Measurements from ENCODE around the gene MSI2.

The MSI2 gene

DNA sequence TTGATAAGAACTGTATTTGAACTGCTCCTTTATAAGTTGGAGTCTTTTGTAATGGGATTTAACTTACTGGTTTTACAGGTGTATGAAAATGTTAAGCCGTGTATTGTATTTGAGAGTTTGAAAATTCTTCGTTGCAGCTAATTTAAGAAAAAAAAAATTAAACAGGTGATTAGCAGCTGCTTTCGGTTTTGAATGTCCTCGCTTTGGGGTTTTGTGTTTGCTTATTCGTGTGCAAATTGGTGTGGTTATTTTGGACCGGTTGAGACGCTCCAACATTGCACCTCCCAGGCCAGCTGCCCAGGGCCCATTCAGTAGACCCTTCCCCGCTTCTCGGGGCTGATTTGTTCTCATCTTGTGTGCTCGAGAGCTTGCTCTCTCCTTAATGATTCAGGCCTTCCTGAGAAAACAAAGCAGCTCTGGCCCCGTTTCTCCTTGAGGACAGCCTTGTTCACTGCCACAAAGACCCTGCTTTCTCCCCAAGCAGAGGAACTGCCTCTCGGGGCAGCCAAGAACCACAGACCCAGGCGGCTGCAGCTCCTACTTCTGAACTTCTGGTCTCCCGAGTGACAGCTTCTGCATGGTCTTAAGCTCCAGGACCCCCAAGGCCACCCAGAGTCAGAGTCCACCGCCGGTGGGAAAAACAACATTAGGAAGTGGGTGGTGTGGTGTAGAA lies 100.5 kb downstream of the MSI2 start:
- H3K4me1 ChIP-seq (ENCODE audit: control insufficient read depth, low read depth, low read length), result peaks cover 13% of the 10 kb centered on the region
- no peaks in the 10 kb centered on the region for H3K36me3 ChIP-seq (ENCODE audit: control insufficient read depth, low read depth, low read length)
- no peak overlapping the region for H3K27ac ChIP-seq (ENCODE audit: low read length)
- no peak overlapping the region for H3K9ac ChIP-seq (ENCODE audit: low read length)
- no peaks in the 10 kb centered on the region for H3K27me3 ChIP-seq (ENCODE audit: control insufficient read depth, insufficient read depth, low read length)
- no peaks in the 10 kb centered on the region for H3K9me3 ChIP-seq (ENCODE audit: control insufficient read depth, low read depth, low read length)
- no peak overlapping the region for H3K4me3 ChIP-seq (ENCODE audit: low read length)

DNA sequence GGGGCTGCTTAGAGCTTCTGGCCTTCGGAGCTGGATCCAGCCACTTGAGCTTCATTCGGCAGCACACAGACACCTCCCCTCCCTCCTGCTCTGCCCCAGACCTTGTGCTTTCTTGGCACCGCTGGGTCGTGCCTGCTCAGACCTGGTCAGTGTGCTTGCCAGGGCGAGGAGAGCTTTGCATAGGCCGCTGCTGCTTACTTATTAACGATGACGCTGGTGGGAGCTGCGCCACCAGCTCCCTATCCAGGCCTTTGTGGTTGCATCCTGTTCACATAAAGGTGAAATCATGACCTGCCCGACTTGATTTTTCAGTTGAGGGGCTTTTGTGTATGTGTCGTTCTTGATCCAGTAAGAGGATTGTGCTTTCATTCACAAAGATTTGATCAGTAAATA lies 101.1 kb downstream of the MSI2 start:
- Histone ChIP-seq H3K4me3 (ENCODE audit: low read length) (no peak overlapping the region), H3K9me3 (ENCODE audit: control insufficient read depth, low read depth, low read length) (no peaks in the 10 kb centered on the region), H3K4me1 (ENCODE audit: control insufficient read depth, low read depth, low read length) (peaks cover 13% of the 10 kb centered on the region), H3K27me3 (ENCODE audit: control insufficient read depth, insufficient read depth, low read length) (no peaks in the 10 kb centered on the region), H3K9ac (ENCODE audit: low read length) (no peak overlapping the region), H3K36me3 (ENCODE audit: control insufficient read depth, low read depth, low read length) (no peaks in the 10 kb centered on the region), H3K27ac (ENCODE audit: low read length) (no peak overlapping the region)

DNA sequence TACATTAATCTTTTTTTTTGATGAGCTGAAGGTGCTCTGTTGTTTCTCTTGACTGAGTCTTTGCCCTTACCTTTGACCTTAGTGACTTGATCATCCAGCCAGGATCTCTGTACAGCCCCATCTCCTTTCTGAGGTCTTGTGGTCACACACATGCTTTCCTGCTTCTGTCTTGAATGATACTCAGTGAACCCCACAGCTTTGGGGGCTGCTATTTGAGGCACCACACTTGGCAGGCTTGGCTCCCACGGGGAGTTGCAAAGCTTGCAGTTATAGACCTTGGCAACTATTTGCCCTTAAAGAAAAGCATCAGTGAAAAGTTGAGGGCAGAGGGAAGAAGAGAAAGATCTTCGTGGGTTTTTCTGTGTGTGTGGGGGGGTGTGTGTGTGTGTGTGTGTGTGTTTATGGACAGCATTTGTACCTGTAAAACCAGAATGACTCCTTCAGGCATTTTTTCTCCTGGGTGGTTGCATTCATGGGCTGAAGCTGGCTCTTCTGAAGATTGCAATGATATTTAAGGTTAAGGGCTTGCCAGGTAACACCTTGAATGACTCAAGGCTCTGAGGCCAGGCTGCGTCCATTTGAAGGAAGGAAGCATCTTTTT lies 101.6 kb downstream of the MSI2 start:
- Histone ChIP-seq H3K9ac (ENCODE audit: low read length) (no peak overlapping the region), H3K4me3 (ENCODE audit: low read length) (no peak overlapping the region), H3K36me3 (ENCODE audit: control insufficient read depth, low read depth, low read length) (no peaks in the 10 kb centered on the region), H3K4me1 (ENCODE audit: control insufficient read depth, low read depth, low read length) (peaks cover 13% of the 10 kb centered on the region), H3K27me3 (ENCODE audit: control insufficient read depth, insufficient read depth, low read length) (no peaks in the 10 kb centered on the region), H3K9me3 (ENCODE audit: control insufficient read depth, low read depth, low read length) (no peaks in the 10 kb centered on the region), H3K27ac (ENCODE audit: low read length) (no peak overlapping the region)

DNA sequence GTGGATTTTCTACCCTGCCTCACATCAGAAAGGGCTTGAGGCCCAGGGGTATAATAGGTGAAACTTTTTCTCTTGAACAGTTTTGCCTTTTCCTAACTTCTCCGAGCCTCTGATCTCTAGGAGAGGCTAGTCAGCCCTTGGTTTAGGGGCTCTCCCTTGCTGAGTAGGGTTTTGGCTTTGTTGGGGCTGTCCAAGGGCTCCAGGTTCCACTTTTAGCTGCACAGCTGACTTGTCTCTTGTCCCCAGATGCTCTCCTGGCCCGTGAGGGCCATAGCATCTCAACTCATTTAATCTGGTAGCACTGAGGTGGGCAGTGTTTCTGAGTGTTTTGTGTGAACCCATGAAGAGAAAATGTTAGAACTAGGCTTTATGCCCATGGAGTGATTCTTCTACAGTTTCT lies 103.9 kb downstream of the MSI2 start:
- Histone ChIP-seq H3K36me3 (ENCODE audit: control insufficient read depth, low read depth, low read length) (no peaks in the 10 kb centered on the region), H3K9me3 (ENCODE audit: control insufficient read depth, low read depth, low read length) (no peaks in the 10 kb centered on the region), H3K4me3 (ENCODE audit: low read length) (no peak overlapping the region), H3K4me1 (ENCODE audit: control insufficient read depth, low read depth, low read length) (peaks cover 22% of the 10 kb centered on the region), H3K9ac (ENCODE audit: low read length) (no peak overlapping the region), H3K27me3 (ENCODE audit: control insufficient read depth, insufficient read depth, low read length) (no peaks in the 10 kb centered on the region), H3K27ac (ENCODE audit: low read length) (no peak overlapping the region)

DNA sequence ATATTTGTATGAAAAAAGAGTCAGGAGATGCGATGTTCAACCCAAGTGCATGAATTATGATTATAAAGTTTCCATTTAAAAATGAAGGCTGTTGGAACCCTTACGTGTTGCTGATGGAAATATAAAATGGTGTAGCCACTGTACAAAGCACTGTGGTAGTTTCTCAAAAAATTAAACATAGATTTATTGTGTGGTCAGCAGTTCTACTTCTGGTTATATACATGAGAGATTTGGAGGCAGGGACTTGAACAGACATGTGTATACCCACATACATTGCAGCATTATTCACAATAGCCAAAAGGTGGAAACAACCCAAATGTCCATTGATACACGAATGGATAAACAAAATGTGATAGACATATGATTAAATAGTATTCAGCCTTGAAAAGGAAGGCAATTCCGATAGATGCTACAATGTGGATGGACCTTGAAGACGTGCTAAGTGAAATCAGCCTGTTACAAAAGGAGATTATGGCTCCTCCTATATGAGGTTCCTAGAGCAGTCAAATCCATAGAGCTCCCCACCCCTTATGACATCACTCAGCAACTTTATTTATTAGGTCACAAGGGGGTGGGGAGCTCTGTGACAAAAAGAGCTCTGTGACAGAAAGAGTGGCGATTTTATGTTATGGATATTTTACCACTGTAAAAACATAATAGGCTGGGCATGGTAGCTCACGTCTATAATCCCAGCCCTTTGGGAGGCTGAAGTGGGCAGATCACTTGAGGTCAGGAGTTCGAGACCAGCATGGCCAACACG lies 106.7 kb downstream of the MSI2 start:
- Histone ChIP-seq H3K9me3 (ENCODE audit: control insufficient read depth, low read depth, low read length) (no peaks in the 10 kb centered on the region), H3K36me3 (ENCODE audit: control insufficient read depth, low read depth, low read length) (no peaks in the 10 kb centered on the region), H3K4me3 (ENCODE audit: low read length) (no peak overlapping the region), H3K4me1 (ENCODE audit: control insufficient read depth, low read depth, low read length) (peaks cover 18% of the 10 kb centered on the region), H3K27ac (ENCODE audit: low read length) (no peak overlapping the region), H3K9ac (ENCODE audit: low read length) (no peak overlapping the region), H3K27me3 (ENCODE audit: control insufficient read depth, insufficient read depth, low read length) (no peaks in the 10 kb centered on the region)

DNA sequence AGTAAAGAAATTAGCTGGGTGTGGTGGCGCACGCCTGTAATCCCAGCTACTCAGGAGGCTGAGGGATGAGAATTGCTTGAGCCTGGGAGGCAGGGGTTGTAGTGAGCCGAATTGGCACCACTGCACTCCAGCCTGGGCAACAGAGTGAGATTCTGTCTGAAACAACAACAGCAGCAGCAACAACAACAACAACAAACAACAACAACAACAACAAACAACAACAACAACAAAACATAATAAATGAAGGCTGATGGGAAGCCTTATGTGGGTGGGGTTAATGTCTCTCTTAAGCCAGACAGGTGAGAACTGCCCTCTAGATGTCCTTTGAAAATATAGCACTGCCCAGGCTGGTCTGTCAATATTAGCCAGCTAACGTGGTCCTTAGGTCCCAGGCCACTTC lies 107.3 kb downstream of the MSI2 start:
- H3K36me3 ChIP-seq (ENCODE audit: control insufficient read depth, low read depth, low read length), result no peaks in the 10 kb centered on the region
- no peak overlapping the region for H3K27ac ChIP-seq (ENCODE audit: low read length)
- H3K9me3 ChIP-seq (ENCODE audit: control insufficient read depth, low read depth, low read length), result no peaks in the 10 kb centered on the region
- peaks cover 18% of the 10 kb centered on the region for H3K4me1 ChIP-seq (ENCODE audit: control insufficient read depth, low read depth, low read length)
- H3K4me3 ChIP-seq (ENCODE audit: low read length), result no peak overlapping the region
- no peaks in the 10 kb centered on the region for H3K27me3 ChIP-seq (ENCODE audit: control insufficient read depth, insufficient read depth, low read length)
- no peak overlapping the region for H3K9ac ChIP-seq (ENCODE audit: low read length)

DNA sequence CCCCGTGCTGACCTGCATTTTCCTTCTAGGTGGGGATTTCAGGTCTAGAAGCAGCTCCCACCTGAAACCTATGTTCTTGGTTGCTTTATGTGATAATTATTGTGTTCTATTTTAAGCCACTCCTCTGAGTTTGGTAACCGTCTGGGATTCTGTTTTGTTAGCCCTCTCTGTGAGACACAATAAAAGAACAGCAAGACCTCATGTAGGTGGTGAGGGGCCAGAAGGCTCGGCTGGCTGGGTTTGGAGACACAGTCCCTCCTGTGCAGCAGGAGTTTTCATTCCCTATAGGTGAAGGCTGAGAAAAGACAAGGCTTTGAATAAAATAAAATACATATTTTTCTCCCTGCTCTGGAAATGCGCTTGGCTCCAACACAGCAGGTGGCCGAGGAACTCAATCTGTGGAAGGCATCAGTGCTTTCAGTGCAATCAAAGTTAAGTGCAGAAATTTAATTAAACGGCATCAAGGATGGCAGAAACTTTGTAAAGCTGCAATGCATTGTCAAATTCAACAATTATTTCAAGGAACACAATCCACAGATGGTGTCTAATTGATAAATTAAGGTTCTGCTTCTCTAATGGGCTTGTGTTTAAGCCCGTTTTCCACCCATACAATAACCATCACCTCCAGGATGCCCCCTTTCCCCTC lies 107.8 kb downstream of the MSI2 start:
- no peaks in the 10 kb centered on the region for H3K27me3 ChIP-seq (ENCODE audit: control insufficient read depth, insufficient read depth, low read length)
- H3K4me1 ChIP-seq (ENCODE audit: control insufficient read depth, low read depth, low read length), result peaks cover 18% of the 10 kb centered on the region
- H3K4me3 ChIP-seq (ENCODE audit: low read length), result no peak overlapping the region
- no peaks in the 10 kb centered on the region for H3K36me3 ChIP-seq (ENCODE audit: control insufficient read depth, low read depth, low read length)
- no peaks in the 10 kb centered on the region for H3K9me3 ChIP-seq (ENCODE audit: control insufficient read depth, low read depth, low read length)
- no peak overlapping the region for H3K27ac ChIP-seq (ENCODE audit: low read length)
- no peak overlapping the region for H3K9ac ChIP-seq (ENCODE audit: low read length)

DNA sequence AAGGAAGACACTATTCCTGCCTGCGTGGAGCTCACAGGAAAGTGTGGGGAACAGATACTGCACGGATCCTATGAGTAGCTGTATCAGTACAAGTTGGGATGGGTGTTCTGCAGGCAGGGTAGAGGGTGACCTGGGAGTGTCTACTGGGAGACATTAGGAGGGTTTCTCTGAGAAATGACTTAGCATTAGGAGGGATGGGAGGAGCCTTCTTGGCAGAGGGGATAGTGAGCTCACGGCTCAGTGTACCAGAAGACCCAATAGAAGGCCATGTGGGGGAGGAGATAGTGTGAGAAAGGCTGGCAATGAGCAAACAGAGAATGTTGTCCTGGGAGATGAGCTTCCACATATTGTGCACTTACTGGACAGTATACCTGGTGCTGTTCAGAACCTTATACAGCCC lies 109.1 kb downstream of the MSI2 start:
- no peaks in the 10 kb centered on the region for H3K36me3 ChIP-seq (ENCODE audit: control insufficient read depth, low read depth, low read length)
- H3K9ac ChIP-seq (ENCODE audit: low read length), result no peak overlapping the region
- no peak overlapping the region for H3K4me3 ChIP-seq (ENCODE audit: low read length)
- no peak overlapping the region for H3K27ac ChIP-seq (ENCODE audit: low read length)
- no peaks in the 10 kb centered on the region for H3K9me3 ChIP-seq (ENCODE audit: control insufficient read depth, low read depth, low read length)
- peaks cover 23% of the 10 kb centered on the region for H3K4me1 ChIP-seq (ENCODE audit: control insufficient read depth, low read depth, low read length)
- no peaks in the 10 kb centered on the region for H3K27me3 ChIP-seq (ENCODE audit: control insufficient read depth, insufficient read depth, low read length)

DNA sequence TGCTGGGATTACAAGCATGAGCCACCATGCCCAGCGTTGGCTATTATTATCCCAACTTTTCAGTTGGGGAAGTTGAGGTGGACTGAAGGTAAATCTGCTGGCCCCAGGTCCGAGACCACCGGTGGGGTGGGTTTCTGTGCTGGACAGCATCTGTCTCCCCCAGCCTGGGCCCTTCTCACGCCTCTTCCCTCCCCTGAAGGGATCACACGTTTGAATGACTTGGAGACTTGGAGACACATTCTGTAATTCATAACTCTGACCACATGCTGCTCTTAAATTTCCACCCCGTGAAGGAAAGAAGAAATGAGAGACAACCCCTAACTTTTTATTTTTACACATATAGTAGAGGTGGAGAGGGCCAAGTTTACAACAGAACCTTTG lies 109.8 kb downstream of the MSI2 start:
- Histone ChIP-seq H3K27ac (ENCODE audit: low read length) (no peak overlapping the region), H3K27me3 (ENCODE audit: control insufficient read depth, insufficient read depth, low read length) (no peaks in the 10 kb centered on the region), H3K9ac (ENCODE audit: low read length) (no peak overlapping the region), H3K9me3 (ENCODE audit: control insufficient read depth, low read depth, low read length) (no peaks in the 10 kb centered on the region), H3K4me1 (ENCODE audit: control insufficient read depth, low read depth, low read length) (peaks cover 23% of the 10 kb centered on the region), H3K4me3 (ENCODE audit: low read length) (no peak overlapping the region), H3K36me3 (ENCODE audit: control insufficient read depth, low read depth, low read length) (no peaks in the 10 kb centered on the region)

DNA sequence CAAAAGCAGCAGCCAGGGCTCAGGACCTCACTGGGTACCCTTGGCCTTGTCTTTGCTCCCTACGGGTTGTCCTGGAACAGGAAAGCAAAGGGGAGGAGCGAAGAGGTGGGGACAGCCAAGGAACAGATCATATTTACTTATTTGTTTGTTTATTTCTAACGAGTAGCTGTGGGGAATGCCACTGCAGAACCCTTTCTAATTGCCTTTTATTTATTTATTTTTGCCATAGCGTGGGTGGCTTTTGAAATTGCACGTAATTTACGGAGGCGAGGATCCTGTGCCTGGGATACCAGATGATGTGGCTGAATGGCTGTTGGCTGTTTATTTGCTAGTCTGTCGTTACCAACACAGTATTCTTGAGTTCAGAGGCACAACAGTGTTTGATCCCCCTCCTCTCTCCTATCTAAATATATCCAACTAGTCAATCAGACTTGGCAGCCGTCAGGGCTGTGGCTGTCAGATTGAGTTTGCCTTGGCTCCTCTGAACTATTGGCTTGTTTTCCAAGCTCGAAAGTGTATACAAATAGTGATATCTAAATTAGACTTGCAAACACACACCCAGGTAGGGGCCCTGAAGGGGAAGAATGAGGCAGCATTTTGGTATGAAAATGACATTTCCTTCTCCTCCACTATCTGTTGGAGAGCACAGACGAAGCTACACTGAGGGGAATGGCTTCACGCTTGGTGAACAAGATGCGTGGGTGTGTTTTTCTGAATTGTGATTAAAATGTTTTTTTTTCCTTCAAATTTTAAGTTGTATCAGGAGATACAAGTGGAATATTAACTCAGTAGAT lies 110.4 kb downstream of the MSI2 start:
- Histone ChIP-seq H3K9ac (ENCODE audit: low read length) (no peak overlapping the region), H3K36me3 (ENCODE audit: control insufficient read depth, low read depth, low read length) (no peaks in the 10 kb centered on the region), H3K4me3 (ENCODE audit: low read length) (no peak overlapping the region), H3K27me3 (ENCODE audit: control insufficient read depth, insufficient read depth, low read length) (no peaks in the 10 kb centered on the region), H3K4me1 (ENCODE audit: control insufficient read depth, low read depth, low read length) (peaks cover 23% of the 10 kb centered on the region), H3K27ac (ENCODE audit: low read length) (no peak overlapping the region), H3K9me3 (ENCODE audit: control insufficient read depth, low read depth, low read length) (no peaks in the 10 kb centered on the region)

Data from iPS-18a (cell line).